T-helper 17 cell (primary cell): ENCODE measurements around the gene CCDC148. TPM values are rescaled to one million over a fixed set of nuclear protein-coding genes. Genes with fewer than 3 reads are reported as not detected.
"Not testable (repeated sequence)": the region's sequence is repeated elsewhere in the genome, so short reads cannot be mapped to it uniquely, and the experiment has no call there.

ENCODE experiments used
- ATAC-seq: fragments of 150-1000 bp; cut with Tn5 transposase; 2 replicates; pipeline ENCODE4 v1.10.0; 2021; ENCODE audit warnings: mild to moderate bottlenecking, moderate library complexity
- DNase-seq, 3 donors: peaks; one replicate each; pipeline versions ENCODE4 v3.0.0 to v3.0.0-alpha.2; 2020 to 2021
- H3K9me3 ChIP-seq: one replicate; pipeline ENCODE4 v1.7.0; 2013; ENCODE audit warnings: low read length, mild to moderate bottlenecking; ENCODE audit not compliant: control insufficient read depth, poor library complexity, severe bottlenecking
- H3K27ac Mint-ChIP-seq: one replicate; pipeline ENCODE4 v1.8.0; 2022; ENCODE audit warnings: mild to moderate bottlenecking, moderate library complexity, mixed read lengths
- H3K27me3 Mint-ChIP-seq: one replicate; pipeline ENCODE4 v1.8.0; 2022; ENCODE audit warnings: mixed read lengths
- H3K36me3 Mint-ChIP-seq: one replicate; pipeline ENCODE4 v1.8.0; 2022; ENCODE audit warnings: low read depth, mixed read lengths
- H3K4me1 Mint-ChIP-seq: one replicate; pipeline ENCODE4 v1.8.0; 2022; ENCODE audit warnings: mild to moderate bottlenecking, mixed read lengths
- H3K4me3 Mint-ChIP-seq: one replicate; pipeline ENCODE4 v1.8.0; 2022; ENCODE audit warnings: mild to moderate bottlenecking, moderate library complexity, mixed read lengths
- total RNA-seq, 4 donors: library from RNA in 2 of 4; stranded (reverse) in 2 of 4; gene quantifications; one replicate each; pipeline ENCODE4 v1.2.3 and lab custom pipeline; 2022 to 2026

The CCDC148 gene
- total RNA-seq, 2 donors from 2014 or later, result not detected

DNA sequence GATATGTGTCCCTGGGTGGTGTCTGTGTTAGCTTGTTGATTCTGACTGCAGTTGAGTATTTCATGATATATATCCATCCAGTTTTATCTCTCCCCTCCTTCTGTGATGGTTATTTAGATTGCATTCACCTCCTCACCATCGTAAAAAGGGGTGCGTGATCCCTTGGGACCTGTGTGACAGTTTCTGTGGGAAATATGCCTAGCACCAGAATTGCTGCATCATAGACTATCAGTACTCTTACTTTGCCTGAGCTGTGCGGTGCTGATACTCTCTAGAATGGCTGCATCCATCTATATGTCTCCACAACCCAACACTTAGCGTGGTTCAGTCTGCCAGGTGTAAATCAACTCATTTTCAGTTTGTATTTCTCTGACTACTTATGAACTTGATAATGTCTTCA lies 34.5 kb upstream of the CCDC148 start:
- no peaks in the 10 kb centered on the region for H3K9me3 ChIP-seq
- Mint-ChIP-seq H3K4me1 (peaks cover 30% of the 10 kb centered on the region), H3K36me3 (peaks cover 5% of the 10 kb centered on the region), H3K27ac (no peak overlapping the region), H3K4me3 (no peak overlapping the region), H3K27me3 (no peaks in the 10 kb centered on the region)
- no peak for DNase-seq
- ATAC-seq, result no peak

DNA sequence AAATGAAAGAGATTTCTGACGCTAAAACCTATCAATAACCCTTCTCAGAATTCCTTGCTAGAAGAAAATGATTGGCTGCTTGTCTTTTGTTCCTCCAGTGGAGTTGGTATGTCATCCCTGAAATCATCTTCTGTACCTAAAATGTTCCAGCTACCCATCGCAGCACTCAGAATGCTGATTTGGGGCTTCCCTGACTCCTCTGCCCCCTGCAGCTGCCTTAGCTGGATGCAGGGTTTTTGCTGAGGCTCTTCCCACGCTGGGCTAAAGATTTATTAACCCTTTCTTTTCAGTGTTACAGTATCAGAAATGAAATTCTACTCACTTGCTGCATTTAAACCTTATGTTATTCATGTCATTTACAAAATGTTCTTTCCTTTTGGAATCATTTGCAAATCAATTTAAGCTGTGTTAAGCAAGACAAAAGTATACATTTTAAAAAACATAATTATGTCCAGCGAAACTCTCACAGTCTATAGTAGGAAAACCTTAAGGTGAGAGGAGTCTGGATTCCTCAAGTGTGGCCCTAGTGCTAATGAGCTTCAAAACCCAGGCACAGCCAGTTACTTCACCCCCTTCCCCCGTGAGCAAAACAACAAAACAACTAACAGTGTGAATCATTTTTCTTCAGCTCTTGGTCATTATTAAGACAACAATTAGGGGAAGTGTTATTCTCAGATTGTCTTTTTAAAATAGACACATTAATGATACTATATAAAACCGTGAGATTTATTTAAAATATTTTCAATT lies 33.0 kb upstream of the CCDC148 start:
- ATAC-seq, result no peak
- H3K27ac Mint-ChIP-seq, result no peak overlapping the region
- H3K36me3 Mint-ChIP-seq, result peaks cover 5% of the 10 kb centered on the region

DNA sequence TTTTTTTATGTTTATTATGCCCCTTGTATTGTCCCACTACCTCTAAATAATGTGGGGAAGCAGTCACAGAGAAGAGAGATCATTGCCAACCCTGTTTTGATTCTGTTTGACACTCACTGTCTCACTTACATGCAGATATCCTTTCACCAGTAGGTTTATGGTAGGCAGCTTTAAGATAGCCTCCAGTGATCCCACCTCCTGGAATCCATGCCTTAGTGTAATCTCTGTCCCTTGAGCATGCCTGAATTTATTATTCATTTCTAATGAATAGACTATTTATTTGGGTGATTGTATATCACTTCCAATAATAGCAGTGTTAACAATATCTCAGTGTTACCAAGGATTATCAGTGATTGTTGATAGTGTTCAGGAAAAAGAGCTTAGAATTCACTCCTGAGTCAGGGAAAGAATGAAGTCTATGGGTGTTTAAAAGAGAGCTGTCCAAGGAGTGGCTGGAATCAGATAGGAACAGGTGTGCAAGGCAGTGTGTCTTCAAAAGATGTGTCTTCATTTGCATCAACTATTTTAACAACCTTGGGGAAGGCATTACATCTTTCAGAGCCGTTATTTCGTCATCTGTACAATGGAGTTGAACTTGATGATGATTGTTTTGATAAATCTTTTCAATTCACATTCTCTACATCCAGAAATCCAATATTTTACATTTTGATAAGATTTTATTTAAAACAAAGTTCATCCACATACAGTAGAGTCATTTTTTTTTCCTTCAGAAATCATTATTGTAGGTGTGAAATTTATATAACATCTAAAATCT lies 32.1 kb upstream of the CCDC148 start:
- H3K36me3 Mint-ChIP-seq, result peaks cover 5% of the 10 kb centered on the region
- no peak overlapping the region for H3K4me3 Mint-ChIP-seq
- H3K4me1 Mint-ChIP-seq, result peaks cover 27% of the 10 kb centered on the region
- ATAC-seq, result no peak
- no peaks in the 10 kb centered on the region for H3K9me3 ChIP-seq
- H3K27ac Mint-ChIP-seq, result no peak overlapping the region
- DNase-seq, result no peak
- H3K27me3 Mint-ChIP-seq, result no peaks in the 10 kb centered on the region

More for the DNA sequence above, 33.0 kb upstream of the CCDC148 start:
- no peak for DNase-seq
- no peak overlapping the region for H3K4me3 Mint-ChIP-seq
- H3K27me3 Mint-ChIP-seq, result no peaks in the 10 kb centered on the region
- no peaks in the 10 kb centered on the region for H3K9me3 ChIP-seq
- H3K4me1 Mint-ChIP-seq, result peaks cover 30% of the 10 kb centered on the region

DNA sequence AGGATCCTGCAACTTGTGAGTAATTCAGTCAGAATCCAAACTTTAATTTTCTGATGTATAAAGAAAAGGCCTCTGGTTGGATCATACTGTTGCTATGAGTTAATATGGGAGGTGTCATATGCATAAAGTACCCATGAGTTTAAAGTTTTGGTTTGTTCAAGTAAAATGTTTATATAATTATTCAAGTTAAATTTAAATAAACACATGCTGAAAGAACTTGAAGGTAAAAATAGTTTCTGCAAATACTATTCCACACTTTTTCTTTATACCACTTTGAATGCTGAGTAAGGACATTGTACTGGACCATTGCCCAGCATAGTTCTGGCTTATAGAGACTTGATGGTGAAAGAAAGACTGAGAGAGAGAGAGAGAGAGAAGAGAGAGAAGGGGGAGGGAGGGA lies 30.9 kb upstream of the CCDC148 start:
- ATAC-seq, result no peak
- no peaks in the 10 kb centered on the region for H3K9me3 ChIP-seq
- H3K4me3 Mint-ChIP-seq, result no peak overlapping the region
- DNase-seq, result no peak
- H3K36me3 Mint-ChIP-seq, result peaks cover 3% of the 10 kb centered on the region
- H3K4me1 Mint-ChIP-seq, result peaks cover 22% of the 10 kb centered on the region
- no peaks in the 10 kb centered on the region for H3K27me3 Mint-ChIP-seq
- H3K27ac Mint-ChIP-seq, result no peak overlapping the region

DNA sequence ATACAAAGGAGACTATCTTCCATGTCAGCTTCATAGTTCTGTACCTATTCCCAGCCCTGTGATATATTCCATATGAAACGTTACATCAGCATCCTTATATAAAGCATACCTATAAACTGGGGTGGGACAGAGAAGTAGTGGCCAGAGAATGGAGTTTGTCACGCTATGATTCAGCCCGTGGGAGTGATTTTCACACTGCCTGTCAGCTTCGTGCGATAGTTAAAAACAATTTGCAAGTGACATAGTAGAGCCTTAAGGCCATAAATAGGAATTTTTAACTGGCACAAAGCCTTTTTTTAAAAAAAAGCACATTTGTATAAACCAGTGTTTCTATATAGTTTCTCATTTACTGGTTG lies 30.4 kb upstream of the CCDC148 start:
- no peak overlapping the region for H3K27ac Mint-ChIP-seq
- H3K36me3 Mint-ChIP-seq, result peaks cover 3% of the 10 kb centered on the region
- H3K27me3 Mint-ChIP-seq, result no peaks in the 10 kb centered on the region
- DNase-seq (no peak), ATAC-seq (no peak)
- peaks cover 24% of the 10 kb centered on the region for H3K4me1 Mint-ChIP-seq
- no peaks in the 10 kb centered on the region for H3K9me3 ChIP-seq
- no peak overlapping the region for H3K4me3 Mint-ChIP-seq

DNA sequence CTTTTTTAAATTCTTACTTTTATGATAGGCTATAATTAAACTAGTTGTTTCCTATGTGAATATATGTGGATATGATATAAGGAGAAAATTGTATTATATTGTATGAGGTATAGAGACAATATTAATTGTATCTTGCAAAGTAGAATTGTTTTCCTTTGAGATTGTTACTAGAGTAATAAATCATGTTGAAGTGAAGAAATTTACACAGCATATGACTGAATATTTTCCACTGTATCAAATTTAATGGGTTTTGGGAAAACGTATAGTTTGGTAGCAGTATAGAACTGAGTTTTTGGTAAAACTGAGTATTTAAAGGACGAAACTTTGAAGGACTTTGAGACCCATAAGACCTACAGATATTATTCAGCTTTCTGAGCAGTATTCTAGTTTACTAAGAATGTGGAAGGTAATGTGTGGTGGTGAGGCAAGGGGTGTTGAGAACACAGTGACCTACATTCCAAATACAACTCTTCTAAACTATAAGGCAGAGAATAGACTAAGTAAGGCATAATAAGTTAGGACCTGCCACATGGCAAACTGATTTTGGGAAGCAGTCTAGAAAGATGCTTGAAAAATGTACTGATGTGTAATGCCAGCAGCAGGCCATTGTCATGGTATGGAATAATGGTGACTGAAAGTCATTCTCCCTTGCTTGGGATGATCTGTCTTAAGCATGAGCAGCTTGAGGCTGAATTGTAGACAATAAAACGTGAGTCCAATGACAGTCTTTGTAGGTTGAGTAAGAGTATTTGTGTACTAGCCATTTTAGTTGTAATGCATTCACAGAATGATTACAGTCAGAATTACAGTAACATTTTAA lies 29.8 kb upstream of the CCDC148 start:
- no peak for DNase-seq
- Mint-ChIP-seq H3K36me3 (peaks cover 3% of the 10 kb centered on the region), H3K27ac (no peak overlapping the region), H3K27me3 (no peaks in the 10 kb centered on the region), H3K4me1 (peaks cover 23% of the 10 kb centered on the region), H3K4me3 (no peak overlapping the region)
- no peaks in the 10 kb centered on the region for H3K9me3 ChIP-seq
- ATAC-seq, result no peak

DNA sequence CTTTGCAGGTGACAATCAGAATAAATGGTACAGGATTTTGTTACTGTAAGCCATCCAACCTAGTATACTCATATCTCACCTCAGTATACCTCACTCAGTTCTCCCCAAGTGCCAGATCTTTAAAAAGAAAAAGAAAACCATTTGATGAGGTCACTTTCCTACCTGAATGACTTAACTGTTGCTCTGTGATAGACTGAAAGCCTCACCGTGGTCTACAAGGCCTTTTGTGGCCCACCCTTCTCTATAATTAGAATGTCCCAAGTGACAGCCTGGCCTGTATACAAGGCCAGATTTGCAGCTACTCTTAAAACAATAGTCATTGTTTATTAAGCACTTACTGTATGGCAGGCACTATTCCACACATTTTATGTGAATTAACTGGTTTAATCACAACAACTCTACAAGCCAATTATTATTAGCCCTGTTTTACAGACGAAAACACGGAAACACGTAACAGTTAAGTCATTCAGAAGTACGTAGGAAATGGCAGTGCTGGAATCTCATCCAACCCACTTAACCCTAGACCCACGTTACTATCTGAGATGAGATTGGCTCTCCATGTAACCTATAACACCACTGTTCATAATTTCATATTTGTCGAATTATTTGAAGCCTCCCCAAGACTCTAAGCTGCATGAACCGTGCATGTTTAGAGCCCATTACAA lies 28.5 kb upstream of the CCDC148 start:
- Mint-ChIP-seq H3K36me3 (no peaks in the 10 kb centered on the region), H3K4me3 (no peak overlapping the region), H3K27me3 (no peaks in the 10 kb centered on the region), H3K4me1 (peaks cover 17% of the 10 kb centered on the region), H3K27ac (no peak overlapping the region)
- no peak for ATAC-seq
- no peak for DNase-seq
- no peaks in the 10 kb centered on the region for H3K9me3 ChIP-seq

DNA sequence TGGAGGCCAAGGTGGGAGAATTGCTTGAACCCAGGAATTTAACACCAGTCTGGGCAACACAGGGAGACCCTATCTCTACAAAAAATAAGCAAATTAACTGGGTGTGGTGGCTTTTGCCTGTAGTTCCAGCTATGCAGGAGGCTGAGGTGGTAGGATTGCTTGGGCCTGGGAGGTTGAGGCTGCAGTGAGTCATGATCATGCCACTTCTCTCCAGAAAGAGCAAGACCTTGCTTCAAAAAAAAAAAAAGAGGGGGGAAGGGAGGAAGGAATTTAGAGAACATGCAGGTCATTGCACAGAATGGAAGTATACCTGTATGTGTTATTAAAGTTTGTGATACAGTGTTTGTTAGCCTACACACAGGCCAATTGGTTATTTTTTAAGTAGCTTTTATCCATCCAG lies 26.0 kb upstream of the CCDC148 start:
- H3K36me3 Mint-ChIP-seq, result no peaks in the 10 kb centered on the region
- H3K9me3 ChIP-seq, result no peaks in the 10 kb centered on the region
- no peak overlapping the region for H3K27ac Mint-ChIP-seq
- no peaks in the 10 kb centered on the region for H3K27me3 Mint-ChIP-seq
- H3K4me1 Mint-ChIP-seq, result peaks cover 14% of the 10 kb centered on the region
- DNase-seq (no peak), ATAC-seq (no peak)
- no peak overlapping the region for H3K4me3 Mint-ChIP-seq

DNA sequence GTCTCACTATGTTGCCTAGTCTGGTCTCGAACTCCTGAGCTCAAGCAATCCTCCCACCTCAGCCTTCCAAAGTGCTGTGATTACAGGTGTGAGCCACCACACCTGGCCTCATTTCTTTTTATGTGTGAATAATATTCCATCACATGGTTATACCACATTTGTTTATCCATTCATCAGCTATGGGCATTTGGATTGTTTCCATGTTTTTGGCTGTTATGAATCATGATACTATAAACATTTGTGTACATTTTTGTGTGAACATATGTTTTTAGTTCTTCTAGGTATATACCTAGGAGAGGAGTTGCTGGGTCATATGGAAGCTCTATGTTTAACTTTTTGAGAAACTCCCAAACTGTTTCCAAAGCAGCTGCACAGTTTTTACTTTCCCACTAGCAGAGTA lies 24.6 kb upstream of the CCDC148 start:
- no peak for ATAC-seq
- no peak for DNase-seq
- Mint-ChIP-seq H3K27me3 (no peaks in the 10 kb centered on the region), H3K4me1 (peaks cover 17% of the 10 kb centered on the region), H3K4me3 (no peak overlapping the region), H3K27ac (no peak overlapping the region), H3K36me3 (no peaks in the 10 kb centered on the region)
- no peaks in the 10 kb centered on the region for H3K9me3 ChIP-seq

DNA sequence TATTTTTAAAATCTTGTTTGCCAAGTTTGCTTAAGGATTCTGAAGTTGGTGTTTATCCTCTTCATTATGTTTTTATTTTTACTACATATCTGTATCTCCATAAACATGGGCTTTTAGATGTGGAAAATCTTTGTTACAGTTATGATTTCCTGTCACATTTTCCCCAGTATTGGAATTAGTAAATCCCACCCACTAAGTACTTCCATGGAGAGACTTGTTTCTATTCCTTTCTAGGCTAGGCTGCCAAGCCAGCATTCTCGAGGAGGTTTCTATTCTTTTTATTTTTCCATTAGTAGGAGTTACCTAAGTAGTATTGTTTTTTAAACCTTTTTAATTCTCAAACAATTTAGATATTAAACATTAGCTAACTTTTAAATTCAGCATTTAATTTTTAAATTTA lies 22.3 kb upstream of the CCDC148 start:
- Mint-ChIP-seq H3K4me1 (peaks cover 19% of the 10 kb centered on the region), H3K27ac (no peak overlapping the region), H3K4me3 (no peak overlapping the region), H3K36me3 (no peaks in the 10 kb centered on the region), H3K27me3 (no peaks in the 10 kb centered on the region)
- H3K9me3 ChIP-seq, result no peaks in the 10 kb centered on the region
- ATAC-seq (no peak), DNase-seq (no peak)

DNA sequence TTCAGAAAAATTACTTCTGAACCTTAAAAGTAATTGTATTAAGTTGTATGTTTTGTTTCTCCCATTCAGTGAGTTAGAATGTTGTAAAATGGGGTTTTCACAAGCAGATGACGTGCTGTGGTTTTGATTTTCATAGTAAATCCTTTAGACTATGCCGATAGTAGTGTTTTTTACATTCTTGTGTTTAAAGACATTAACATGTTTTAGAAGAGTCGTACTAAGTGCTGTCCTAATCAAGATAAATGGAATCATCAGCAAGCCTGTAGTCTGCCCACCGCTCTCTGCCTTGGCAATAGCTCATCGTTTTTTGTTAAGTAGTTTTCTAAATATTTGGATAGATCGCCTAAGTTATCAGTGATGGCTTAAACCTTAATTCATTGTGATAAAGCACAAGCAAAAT lies 21.7 kb upstream of the CCDC148 start:
- no peaks in the 10 kb centered on the region for H3K27me3 Mint-ChIP-seq
- DNase-seq (no peak), ATAC-seq (no peak)
- H3K36me3 Mint-ChIP-seq, result no peaks in the 10 kb centered on the region
- peaks cover 19% of the 10 kb centered on the region for H3K4me1 Mint-ChIP-seq
- no peaks in the 10 kb centered on the region for H3K9me3 ChIP-seq
- no peak overlapping the region for H3K4me3 Mint-ChIP-seq
- H3K27ac Mint-ChIP-seq, result peak overlapping the region; percentile 85

DNA sequence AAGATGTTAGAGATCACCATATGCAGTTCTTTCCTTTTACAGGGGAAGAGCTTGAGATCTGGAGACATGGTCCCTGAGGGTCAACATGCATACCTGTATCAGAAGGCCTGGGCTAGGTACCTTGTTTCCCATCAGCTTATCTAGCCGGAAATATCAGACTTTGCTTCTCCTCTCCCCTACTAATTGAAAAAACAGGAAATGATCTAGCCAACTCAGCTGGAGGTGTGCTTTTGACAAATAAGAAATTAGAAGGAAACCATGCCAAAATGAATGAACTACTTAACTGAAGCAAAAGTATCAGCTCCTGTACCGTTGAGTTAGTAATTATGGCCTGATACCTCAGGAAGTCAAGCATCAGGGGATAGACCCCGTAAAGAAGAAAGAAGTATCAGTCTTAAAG lies 20.6 kb upstream of the CCDC148 start:
- no peaks in the 10 kb centered on the region for H3K27me3 Mint-ChIP-seq
- H3K27ac Mint-ChIP-seq, result peak overlapping the region; percentile 85
- no peaks in the 10 kb centered on the region for H3K9me3 ChIP-seq
- ATAC-seq (peak; percentile 52), DNase-seq (no peak)
- H3K4me3 Mint-ChIP-seq, result peak overlapping the region; percentile 45
- peaks cover 18% of the 10 kb centered on the region for H3K4me1 Mint-ChIP-seq
- no peaks in the 10 kb centered on the region for H3K36me3 Mint-ChIP-seq

DNA sequence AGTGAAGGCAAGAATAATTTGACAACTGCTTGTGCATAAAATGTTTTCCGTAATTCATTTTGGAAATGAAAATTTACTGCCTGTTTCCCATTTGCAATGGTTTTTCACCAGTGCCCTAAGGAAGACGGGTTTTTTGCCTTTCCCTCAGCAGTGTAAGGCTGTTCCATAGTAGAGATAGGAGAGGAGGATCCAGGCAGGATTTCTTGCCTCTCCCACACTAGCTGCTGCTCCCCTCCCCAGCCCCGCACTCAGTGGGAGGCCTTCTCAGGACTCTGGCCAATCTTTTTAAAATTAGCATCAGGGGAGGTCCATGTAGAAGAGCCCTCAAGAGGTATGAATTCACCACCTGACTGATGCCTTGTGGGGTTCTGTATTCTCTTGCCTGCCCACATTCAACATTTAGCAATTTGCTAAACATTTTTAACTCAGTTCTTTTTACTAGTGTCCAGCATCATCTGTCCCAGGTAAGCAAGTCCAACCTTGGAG lies 18.0 kb upstream of the CCDC148 start:
- not testable (repeated sequence) for H3K4me3 Mint-ChIP-seq, H3K27me3 Mint-ChIP-seq

More for the DNA sequence above, 18.0 kb upstream of the CCDC148 start:
- DNase-seq, ATAC-seq, H3K36me3 Mint-ChIP-seq, H3K9me3 ChIP-seq, H3K27ac Mint-ChIP-seq: not testable (repeated sequence)
- peaks cover 18% of the 10 kb centered on the region for H3K4me1 Mint-ChIP-seq
